SU-DHL-6 (cell line): ENCODE results near the gene HOXC12.

Source experiments
- EZH2phosphoT487 ChIP-seq: fragments of 200-600 bp; sonication (generic), shearing (Covaris generic); conservative IDR thresholded peaks from 2 replicates; pipeline ENCODE4 v1.6.1; 2018; ENCODE audit warnings: mild to moderate bottlenecking, antibody characterized with exemption, low read length, moderate library complexity, mixed read lengths
- TF ChIP-seq, protein P1 (sequence below): fragments of 200-600 bp; sonication (generic); IDR thresholded peaks from one replicate; pipeline ENCODE4 v1.5.1; 2017; ENCODE audit warnings: antibody characterized with exemption, mild to moderate bottlenecking, low read length, moderate library complexity; ENCODE audit not compliant: insufficient read depth, poor library complexity, severe bottlenecking

DNA sequence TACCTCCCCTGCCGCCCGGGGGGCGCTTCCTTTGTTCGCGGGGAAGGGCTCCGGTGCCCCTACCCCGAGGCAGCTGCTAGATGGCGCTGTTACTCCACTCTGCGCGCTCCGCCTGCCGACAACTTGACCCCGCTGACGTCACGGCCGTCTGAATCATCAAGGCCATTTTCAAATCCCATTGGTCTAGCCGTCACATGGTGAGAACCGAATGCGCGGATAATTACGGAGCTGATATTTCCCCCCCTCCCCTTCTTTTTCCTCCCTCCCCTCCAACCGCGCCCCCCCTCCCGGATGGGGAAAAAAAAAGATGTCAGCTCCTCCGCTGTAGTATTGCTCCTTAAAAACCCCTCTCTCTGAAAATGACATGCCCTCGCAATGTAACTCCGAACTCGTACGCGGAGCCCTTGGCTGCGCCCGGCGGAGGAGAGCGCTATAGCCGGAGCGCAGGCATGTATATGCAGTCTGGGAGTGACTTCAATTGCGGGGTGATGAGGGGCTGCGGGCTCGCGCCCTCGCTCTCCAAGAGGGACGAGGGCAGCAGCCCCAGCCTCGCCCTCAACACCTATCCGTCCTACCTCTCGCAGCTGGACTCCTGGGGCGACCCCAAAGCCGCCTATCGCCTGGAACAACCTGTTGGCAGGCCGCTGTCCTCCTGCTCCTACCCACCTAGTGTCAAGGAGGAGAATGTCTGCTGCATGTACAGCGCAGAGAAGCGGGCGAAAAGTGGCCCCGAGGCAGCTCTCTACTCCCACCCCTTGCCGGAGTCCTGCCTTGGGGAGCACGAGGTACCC is 30.4 kb downstream of the HOXC12 start, which contains the start of gene HOXC10:
- TF ChIP-seq, protein P1, sequence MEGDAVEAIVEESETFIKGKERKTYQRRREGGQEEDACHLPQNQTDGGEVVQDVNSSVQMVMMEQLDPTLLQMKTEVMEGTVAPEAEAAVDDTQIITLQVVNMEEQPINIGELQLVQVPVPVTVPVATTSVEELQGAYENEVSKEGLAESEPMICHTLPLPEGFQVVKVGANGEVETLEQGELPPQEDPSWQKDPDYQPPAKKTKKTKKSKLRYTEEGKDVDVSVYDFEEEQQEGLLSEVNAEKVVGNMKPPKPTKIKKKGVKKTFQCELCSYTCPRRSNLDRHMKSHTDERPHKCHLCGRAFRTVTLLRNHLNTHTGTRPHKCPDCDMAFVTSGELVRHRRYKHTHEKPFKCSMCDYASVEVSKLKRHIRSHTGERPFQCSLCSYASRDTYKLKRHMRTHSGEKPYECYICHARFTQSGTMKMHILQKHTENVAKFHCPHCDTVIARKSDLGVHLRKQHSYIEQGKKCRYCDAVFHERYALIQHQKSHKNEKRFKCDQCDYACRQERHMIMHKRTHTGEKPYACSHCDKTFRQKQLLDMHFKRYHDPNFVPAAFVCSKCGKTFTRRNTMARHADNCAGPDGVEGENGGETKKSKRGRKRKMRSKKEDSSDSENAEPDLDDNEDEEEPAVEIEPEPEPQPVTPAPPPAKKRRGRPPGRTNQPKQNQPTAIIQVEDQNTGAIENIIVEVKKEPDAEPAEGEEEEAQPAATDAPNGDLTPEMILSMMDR = peak; percentile 36
- no peak for TF ChIP-seq EZH2phosphoT487
